AG09309 (cell line): Measurements from ENCODE around the gene KDM4C.

Experiments
- DNase-seq: peaks from one replicate; pipeline ENCODE4 v3.0.0-alpha.2; 2010; ENCODE audit warnings: low read depth
- H3K4me3 ChIP-seq: 2 replicates; pipeline ENCODE4 v1.5.1; 2011; ENCODE audit warnings: mild to moderate bottlenecking, low read depth, low read length, moderate library complexity; ENCODE audit not compliant: control insufficient read depth
- TF ChIP-seq, protein P1 (sequence below): IDR thresholded peaks from 2 replicates; pipeline ENCODE4 v1.5.1; 2011; ENCODE audit warnings: mild to moderate bottlenecking, low read depth, low read length, inconsistent platforms; ENCODE audit not compliant: insufficient read depth, control insufficient read depth; ENCODE audit errors: missing control alignments

KDM4C gene

DNA sequence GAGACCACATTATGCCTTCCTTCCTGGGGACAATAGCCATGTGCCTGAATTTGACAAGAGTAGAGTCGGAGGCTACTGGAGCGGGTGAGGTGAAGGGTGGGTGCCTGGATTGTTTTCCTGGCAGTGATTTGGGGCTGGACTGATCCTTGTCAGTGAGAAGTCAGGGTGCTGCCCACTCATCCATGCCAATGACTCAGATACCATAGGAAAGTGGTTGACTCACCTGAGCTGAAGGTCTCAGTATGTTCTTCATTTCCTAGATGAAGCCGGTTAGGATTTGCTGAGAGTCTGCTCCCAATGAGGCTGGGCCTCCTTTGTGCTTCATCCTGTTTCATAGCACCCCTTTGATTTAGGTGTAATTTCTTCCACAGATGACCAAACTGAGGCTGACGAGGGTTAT is 366.0 kb downstream of the KDM4C start:
- TF ChIP-seq, protein P1, sequence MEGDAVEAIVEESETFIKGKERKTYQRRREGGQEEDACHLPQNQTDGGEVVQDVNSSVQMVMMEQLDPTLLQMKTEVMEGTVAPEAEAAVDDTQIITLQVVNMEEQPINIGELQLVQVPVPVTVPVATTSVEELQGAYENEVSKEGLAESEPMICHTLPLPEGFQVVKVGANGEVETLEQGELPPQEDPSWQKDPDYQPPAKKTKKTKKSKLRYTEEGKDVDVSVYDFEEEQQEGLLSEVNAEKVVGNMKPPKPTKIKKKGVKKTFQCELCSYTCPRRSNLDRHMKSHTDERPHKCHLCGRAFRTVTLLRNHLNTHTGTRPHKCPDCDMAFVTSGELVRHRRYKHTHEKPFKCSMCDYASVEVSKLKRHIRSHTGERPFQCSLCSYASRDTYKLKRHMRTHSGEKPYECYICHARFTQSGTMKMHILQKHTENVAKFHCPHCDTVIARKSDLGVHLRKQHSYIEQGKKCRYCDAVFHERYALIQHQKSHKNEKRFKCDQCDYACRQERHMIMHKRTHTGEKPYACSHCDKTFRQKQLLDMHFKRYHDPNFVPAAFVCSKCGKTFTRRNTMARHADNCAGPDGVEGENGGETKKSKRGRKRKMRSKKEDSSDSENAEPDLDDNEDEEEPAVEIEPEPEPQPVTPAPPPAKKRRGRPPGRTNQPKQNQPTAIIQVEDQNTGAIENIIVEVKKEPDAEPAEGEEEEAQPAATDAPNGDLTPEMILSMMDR, result no peak
- no peak for DNase-seq
- H3K4me3 ChIP-seq, result no peak overlapping the region

DNA sequence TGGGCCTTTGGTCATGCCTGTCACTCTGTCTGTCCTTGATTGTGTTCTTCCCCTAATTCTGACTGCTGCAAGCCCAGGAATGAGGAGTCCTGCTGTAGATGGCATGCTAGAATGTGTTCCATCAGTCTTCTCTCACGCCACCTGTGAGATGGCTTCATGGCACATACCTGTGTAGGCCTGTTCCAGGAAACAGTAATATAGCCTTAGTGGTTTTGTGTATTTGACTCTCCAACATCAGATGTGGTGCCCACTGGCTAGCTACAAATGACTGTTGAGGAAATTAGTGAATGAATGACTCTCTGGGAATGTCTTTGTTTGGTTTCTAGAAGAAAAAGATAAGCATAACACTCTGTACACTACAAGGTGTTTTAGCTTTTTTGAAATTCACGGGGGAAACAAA is 367.5 kb downstream of the KDM4C start:
- TF ChIP-seq, protein P1, result no peak
- H3K4me3 ChIP-seq, result no peak overlapping the region
- DNase-seq, result no peak

DNA sequence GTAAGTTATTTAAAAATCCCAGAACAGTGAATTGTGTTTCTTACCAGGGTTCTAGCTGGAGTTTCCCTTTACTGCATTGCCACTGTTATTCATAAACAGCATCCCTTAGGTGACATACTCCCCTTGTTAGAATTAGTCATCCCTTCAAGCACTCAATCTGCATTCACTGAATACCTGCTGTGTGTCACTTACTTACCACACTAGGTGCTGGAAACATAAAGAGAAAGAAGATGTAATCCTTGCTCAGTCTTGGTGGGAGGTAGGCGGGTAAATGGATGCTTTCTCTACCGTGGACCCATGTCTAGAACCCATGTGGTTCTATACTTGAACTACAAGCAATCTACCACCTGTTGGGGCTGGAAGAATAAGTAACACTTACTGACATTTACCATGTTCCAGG is 371.6 kb downstream of the KDM4C start:
- no peak overlapping the region for H3K4me3 ChIP-seq
- TF ChIP-seq, protein P1, result no peak
- DNase-seq, result no peak

DNA sequence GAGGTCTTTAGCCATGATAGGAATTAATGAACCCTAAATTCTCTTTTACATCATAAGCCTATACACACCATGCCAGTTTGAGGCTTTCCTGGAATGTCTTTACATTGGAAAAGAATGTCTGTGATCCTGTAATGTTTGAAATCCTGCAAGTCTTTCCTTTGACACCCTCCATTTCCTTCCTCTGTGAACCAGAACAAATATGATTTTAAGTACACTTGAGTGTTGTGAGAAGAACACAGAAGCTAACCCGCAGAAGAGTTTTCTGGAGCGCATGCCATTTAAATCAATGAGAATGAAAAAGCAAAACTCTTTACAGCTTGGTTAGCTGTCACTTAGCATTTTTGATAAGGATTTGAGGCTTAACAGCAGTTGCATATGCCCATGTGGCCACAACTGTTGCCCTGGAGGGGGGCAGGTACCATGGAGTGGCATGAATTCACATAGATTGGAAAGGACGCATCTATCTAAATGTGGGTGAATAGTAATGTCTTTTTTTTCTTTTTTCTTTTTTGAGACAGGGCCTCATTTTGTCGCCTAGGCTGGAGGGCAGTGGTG is 372.6 kb downstream of the KDM4C start:
- DNase-seq, result no peak
- no peak overlapping the region for H3K4me3 ChIP-seq
- TF ChIP-seq, protein P1, result no peak

DNA sequence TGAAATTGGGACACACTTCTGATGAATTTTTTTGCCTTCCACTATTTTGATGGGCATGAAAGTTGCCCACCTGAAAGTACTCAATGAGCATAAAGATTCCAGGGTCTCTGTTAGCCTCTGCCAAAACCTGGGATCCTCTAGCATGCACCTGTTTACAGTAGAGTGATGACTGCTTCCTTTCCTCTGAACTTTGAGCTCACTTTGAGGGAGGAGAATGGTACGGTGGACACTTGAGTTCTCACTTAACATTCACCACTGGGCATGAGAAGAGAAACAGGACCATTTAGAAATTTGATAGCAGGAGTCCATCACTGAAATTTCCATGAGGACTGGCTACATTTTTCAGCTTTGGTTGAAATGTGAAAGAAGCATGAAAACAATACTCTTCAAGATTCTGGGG is 374.8 kb downstream of the KDM4C start:
- TF ChIP-seq, protein P1, result no peak
- no peak for DNase-seq
- H3K4me3 ChIP-seq, result no peak overlapping the region

DNA sequence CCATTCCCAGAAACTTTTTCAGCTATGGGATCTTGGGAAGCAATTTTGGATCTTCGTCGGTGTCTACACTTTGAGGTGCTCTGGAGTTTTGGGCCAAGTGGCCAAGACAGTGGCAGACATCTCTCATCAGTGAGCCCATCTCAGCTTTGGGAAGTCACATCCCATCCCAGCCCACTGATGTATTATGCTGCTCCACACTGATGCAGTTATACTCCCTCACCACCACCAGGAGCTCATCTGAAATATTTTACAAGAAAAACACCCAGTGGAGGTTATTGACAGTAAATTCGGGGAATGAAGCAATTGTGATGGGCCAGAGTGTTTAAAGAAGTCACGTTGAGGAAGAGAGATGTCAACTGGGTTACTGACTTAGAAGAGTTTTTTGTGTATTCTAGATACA is 378.0 kb downstream of the KDM4C start:
- TF ChIP-seq, protein P1, result no peak
- H3K4me3 ChIP-seq, result no peak overlapping the region
- no peak for DNase-seq

DNA sequence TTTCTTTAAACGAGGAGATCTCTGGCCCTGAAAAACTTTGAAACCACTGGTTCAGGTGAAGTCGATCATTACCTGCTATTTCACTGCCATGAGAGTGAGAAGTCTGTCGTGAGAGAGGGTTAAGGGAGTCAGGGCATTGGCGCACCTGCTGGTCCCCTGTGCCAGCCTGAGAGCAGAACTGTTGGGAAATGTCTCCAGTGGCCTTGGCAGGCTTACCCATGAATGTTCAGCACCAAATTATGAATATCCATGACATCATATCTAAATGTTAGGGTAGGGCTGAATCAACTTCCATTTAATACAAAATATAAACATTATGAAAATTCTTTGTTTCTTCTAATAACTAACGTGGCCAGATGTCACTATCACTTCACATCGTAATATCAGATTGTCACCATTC is 379.3 kb downstream of the KDM4C start:
- H3K4me3 ChIP-seq, result no peak overlapping the region
- TF ChIP-seq, protein P1, result no peak
- no peak for DNase-seq
